Skeletal muscle satellite cell (primary cell): ENCODE results near the gene ACTR10. TPM values are rescaled to one million over a fixed set of nuclear protein-coding genes. Genes with fewer than 3 reads are reported as not detected.

ENCODE experiments used
- small RNA-seq: library from RNA; depleted of rRNA; stranded (forward); fragments of <200 nt; gene quantifications from one replicate; pipeline ENCODE3, GENCODE V24; 2012

Gene ACTR10

Small RNA genes within 50 kb of the gene (small RNA-seq; reads per million reads assigned to genes)
- not detected for gene RN7SL598P
